ENCODE measurements around the gene PITPNM1.

GRCh38 chr11:67532889-67533288 lies 27.7 kb upstream of the PITPNM1 start:
- TF ChIP-seq CHD4 (IDR thresholded peaks at IDR 0.05; ENCODE audit: borderline replicate concordance, low read length) (no peak), TCF7L2 (IDR thresholded peaks at IDR 0.05; ENCODE audit: low read depth, low read length) (no peak), PBX2 (CRISPR knock-in tag; IDR thresholded peaks at IDR 0.05) (no peak), EZH2 (conservative IDR thresholded peaks at IDR 0.05; ENCODE audit: low read depth, low read length) (no peak), ZBTB43 (CRISPR knock-in tag; conservative IDR thresholded peaks at IDR 0.05) (no peak), SP2 (CRISPR knock-in tag; IDR thresholded peaks at IDR 0.05) (no peak), NR2C2 (CRISPR knock-in tag; IDR thresholded peaks at IDR 0.05; ENCODE audit: borderline replicate concordance) (no peak)
- TF ChIP-seq, protein P1, sequence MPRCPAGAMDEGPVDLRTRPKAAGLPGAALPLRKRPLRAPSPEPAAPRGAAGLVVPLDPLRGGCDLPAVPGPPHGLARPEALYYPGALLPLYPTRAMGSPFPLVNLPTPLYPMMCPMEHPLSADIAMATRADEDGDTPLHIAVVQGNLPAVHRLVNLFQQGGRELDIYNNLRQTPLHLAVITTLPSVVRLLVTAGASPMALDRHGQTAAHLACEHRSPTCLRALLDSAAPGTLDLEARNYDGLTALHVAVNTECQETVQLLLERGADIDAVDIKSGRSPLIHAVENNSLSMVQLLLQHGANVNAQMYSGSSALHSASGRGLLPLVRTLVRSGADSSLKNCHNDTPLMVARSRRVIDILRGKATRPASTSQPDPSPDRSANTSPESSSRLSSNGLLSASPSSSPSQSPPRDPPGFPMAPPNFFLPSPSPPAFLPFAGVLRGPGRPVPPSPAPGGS (CRISPR knock-in tag; IDR thresholded peaks at IDR 0.05): no peak

All from HepG2 (cell line).